Measurements from ENCODE around the gene MAPKAP1.

Gene MAPKAP1

DNA sequence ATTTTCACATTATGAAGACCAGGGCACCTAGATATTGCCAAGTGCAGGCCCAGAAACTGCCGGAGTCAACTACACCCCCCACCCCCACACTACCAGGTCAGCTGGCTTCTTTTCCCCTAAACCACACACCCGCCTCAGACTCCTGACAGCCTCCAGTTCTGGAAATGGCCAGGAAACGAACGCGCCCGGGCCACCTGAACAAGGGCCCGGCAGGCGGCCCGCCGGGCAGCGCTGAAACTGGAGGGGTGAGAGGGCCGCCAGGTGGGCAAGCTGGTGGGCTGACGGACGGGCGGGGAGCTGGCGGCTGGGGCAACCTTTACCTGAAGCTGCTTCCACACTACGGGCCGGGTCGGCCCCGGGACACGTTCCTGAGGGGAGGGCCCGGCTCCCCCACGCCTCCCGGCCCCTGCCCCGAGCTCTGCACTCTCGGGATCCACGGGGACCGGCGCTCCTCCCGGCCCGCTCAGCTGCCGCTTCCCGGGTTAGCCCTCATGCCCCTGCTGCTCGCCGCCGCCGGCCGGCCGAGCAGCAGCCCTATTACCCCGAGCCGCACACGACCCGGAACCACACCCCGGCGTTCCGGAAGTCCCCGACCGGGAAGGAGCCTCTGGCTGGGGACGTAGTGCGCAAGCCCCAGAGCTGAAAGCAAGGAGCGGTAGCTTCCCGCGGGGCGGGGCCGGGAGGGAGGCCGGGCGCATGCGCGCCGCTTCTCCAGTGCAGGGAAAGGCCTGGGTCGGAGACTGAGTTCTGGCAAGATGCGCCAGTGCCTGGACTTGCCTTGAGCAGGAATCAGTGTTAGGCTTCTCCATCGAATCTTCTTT lies at the start of gene MAPKAP1:
Gene MAPKAP1 (minus strand): TSS at position 558 of the 821 bp plus-strand sequence. CDS start 34,634 bp downstream, outside the sequence.
- DNase-seq (ENCODE audit: low spot score) = peak; percentile 98

DNA sequence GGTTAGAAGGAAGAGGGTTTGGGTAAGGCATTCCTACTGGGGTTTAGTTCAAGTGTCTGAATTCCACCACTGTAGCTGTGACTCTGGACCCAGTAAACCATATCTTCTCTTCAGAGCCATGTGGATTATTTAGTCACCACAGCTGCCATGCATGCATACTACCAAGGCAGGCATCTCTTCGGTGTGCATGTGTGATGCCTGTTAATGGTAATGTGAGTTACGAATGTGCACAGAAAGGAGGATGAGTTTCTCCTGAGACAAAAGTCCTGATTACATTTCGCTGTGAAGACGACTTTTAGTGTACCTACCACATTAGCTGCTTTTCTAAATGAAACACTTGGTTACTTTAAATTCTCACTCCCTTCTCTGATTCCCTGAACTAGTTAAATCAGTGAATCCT lies 49.5 kb upstream of the MAPKAP1 start:
- DNase-seq (ENCODE audit: low spot score) = no peak

DNA sequence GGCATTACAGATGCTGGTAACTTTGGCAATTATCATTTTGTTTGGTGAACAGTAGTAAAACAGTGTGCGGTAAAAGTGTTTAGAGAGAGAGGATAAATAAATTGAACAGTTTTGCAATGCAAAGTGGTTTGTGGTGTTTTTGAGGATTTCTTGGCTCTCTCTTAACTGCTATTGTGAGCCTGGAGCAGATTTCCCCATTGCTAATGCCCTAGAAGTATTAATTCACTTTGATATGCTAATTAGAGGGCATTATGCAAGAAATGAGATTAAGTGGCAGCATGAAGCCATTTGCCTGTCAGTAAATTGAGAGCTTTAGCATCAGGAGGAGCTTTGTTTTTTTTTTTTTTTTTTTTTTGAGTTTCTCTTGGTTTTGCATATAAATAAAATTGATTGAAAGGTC lies 48.3 kb upstream of the MAPKAP1 start:
- DNase-seq (ENCODE audit: low spot score) = no peak

DNA sequence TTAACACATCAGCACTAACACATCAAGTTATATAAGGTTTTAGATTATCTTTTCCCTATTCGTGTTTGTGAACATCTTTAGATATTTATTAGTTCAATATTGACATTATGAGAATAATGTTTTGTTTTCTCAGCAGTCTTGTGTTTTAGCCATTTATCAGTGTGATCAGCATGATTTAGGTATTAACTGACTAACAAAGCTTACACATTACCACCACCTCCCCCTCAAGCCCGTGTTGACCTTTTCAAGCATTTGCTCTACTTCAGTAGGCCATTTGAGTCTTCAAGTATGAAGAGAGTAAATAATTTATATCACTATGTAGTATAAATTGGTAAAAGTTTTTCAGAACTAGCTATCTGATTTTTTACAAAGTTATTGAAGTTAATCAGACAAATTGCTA lies 47.1 kb upstream of the MAPKAP1 start:
- no peak for DNase-seq (ENCODE audit: low spot score)

DNA sequence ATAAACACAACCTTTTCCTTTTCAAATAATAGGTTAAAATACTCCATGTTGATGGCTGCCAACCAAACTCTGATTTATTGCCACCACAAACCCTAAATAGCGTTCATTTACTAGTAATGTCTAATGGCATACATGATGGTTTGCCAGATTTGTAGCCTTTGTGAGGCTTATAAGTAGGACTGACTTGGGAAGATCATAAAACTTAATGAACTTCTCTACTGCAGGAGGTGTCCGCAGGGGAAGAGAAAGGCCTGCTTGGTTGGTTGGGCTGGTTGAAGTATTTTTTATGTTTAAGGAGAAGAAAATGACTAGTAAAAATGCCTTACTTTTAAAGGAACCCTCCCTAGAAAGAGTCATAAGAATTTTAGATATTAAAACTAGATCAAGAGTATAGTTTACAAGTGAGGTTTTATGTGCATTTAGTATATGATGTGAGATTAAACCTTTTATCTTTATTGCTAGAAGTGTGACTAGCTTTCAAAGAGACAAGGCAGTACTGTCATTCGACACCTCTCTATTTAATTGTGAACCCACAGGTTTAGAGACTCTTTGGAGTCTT lies 45.1 kb upstream of the MAPKAP1 start:
- DNase-seq (ENCODE audit: low spot score) = no peak

DNA sequence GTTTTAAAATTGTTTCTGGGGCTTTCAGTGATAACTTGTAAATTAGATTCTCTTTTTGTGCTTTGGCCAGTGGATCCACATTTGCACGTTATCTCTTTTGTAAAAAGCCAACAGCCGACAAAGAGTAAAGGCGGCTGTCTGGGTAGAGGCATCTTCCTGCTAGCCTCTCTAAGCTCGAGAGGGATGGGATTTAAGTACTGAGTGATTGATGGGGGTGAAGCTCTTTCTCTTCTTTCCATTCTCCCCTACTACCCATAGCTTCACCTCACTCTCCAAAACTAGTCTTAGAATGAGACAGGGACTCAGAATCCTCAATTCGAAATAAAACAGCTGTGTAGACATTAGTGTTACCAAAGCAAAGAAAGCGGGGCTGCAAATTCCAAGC lies 43.6 kb upstream of the MAPKAP1 start:
- DNase-seq (ENCODE audit: low spot score) = peak; percentile 12

DNA sequence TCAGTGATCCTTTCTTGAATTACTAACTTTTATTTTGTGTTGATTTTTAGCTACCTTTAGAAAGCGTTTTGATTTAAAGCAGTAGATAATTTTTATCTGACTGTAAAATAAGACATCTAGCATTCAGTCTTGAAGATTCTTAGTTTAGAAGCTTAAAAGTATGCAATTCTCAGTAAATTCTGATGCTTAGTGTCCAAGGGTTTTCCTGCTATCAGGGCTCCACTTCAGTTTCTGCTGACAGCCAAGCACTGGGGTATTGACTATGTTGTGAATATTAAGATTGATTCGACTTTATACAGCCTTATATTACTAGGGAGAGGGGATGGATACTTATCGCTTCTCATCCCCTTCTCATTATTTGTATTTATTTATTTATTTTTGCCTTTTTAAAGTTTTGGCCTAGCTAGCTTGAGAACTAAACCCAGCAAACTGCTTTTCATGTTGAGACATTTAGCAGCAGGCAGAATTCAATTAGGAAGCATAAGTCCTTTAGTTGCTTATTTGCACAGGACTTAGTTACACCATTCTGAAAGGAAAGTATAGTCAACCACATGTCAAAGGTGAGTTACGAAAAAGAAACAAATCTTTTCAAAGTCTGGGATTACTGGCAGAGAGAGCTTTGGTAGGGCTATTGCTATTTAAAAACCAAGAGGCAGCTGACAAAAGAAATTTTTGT lies 43.1 kb upstream of the MAPKAP1 start:
- DNase-seq (ENCODE audit: low spot score) = peak; percentile 29

DNA sequence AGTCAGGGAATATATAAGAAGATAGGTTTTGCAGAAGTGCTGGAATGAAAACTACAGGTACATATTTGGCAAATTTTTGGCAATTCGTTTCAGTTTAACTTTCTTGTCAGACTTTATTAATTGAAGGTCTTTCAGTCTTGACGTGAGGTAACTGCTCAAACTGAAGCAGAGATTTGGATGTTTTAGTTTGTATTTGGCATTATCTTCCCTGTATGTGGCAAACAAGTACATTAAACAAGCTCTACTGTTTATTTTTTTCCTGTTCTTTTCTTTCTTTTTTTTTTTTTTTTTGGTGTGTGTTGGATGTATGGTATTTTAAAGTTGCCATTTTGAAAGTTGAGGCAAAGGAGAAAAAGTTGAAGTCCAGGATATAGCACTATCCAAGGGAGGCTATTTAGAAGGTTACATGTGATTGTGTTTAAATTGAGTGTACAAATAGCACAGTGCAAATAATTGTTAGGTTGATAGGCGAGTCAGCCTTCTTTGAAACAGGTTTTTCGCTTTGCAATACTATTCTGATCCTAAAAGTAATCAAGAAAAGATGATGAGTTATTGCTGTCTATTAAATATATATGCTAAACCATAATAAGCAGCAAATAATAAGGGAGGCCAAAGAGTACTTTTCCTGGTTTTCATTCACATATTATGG lies 42.4 kb upstream of the MAPKAP1 start:
- DNase-seq (ENCODE audit: low spot score) = no peak

DNA sequence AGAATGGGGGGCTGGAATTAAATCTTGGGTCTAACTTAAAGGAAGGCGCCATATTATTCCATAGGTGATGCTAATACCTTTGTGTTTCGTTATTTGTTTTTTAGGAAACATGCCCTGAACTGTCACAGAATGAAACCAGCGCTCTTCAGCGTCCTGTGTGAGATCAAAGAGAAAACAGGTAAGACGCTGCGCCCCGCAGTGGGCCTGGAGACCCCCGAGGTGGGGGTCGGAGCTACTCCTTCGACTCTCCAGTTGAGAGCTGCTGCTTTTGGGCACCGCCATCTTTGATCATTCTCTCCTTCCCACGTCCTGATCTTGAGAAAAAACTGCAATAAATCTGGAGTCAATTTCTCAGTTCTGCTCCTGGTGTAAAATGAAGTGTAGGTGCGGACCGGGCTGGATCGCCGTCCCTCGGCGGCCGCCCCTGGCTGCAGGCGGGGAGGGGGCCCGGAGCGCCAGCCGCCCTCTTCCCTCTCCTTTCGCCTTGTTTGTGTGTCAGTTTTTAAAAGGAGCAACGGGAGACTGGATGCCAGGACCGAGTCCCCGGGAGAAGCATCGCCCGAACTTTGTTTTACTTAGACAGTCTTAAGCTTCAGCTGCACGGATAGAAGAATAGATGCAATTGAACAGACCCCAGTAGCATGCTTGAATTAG lies 41.6 kb upstream of the MAPKAP1 start:
- DNase-seq (ENCODE audit: low spot score) = peak; percentile 19

DNA sequence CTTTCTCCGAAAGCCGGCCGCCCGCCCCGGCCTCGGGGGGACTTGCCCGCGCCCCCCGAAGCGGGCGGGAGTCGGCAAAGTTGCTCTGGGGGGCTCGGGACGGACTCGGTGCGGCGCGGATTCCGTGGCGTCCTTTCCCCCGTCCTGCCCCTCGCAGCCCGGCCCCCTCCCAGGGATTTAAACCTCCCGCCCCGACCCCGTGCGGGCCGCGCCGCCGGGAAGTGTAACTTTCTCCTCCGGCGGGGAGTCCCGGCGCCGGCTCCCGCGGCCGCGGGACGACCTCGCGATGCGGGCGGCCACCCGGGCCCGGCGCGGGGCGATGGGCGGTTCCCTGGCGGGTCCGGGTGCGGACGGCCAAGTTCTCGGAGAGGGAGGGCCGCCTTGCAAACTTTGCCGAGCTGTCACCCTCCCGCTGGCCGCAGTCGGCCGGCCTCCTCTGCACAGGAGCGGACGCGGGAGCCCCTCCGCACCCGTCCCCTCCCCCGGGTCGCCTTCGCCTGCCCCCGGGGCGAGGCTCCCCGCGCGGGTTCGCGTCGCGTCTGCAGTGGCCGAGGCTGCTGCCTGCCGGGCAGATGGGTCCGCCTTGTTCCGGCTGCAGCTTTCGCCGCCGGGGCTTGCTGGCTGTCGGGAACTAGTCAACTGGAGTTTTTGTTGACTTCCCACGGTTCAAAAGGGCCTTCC lies 40.9 kb upstream of the MAPKAP1 start:
- peak; percentile 64 for DNase-seq (ENCODE audit: low spot score)

DNA sequence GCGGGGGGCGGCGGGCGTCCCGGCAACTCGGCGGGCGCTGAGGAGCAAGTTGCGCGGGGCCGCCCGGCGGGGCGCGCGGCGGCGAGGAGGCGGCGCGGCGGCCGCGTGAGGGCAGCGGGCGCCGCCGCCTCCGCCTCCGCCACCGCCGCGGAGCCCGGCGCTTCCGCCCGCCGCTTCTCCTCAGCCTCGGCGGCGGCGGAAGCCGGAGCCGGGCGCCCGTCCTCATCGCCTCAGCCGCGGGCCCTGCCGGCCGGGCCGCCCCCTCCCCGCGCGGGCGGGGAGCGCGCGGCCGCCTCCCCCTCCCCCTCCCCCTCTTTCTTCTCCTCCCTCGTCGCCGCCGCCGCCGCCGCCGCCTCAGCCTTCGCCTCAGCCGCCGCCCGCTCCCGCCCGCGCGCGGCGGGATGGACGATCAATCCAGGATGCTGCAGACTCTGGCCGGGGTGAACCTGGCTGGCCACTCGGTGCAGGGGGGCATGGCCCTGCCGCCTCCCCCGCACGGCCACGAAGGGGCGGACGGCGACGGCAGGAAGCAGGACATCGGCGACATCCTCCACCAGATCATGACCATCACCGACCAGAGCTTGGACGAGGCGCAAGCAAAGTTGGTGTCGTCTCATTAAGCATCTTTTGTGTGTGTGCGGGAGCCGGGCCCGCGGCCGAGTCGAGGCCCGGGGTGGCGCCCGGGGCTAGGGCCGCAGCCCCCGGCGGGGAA lies 40.2 kb upstream of the MAPKAP1 start, which contains the start of gene PBX3:
Gene PBX3 (plus strand): TSS at position 321 of the 712 bp plus-strand sequence.
- peak; percentile 68 for DNase-seq (ENCODE audit: low spot score)

DNA sequence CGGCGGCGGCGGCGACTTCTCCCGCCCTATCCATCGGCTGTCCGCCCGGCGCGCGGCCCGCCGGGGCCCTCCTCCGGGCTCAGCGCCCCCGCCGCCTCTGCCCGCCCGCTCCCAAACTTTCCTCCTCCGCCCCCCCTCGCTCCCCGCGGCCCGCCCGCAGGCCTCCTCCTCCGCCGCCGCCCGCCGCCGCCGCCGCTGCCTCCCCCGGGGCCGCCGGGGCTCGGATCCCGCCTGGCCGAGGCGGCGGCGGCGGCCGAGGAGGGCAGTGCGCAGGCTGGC lies 39.7 kb upstream of the MAPKAP1 start:
- no peak for DNase-seq (ENCODE audit: low spot score)

DNA sequence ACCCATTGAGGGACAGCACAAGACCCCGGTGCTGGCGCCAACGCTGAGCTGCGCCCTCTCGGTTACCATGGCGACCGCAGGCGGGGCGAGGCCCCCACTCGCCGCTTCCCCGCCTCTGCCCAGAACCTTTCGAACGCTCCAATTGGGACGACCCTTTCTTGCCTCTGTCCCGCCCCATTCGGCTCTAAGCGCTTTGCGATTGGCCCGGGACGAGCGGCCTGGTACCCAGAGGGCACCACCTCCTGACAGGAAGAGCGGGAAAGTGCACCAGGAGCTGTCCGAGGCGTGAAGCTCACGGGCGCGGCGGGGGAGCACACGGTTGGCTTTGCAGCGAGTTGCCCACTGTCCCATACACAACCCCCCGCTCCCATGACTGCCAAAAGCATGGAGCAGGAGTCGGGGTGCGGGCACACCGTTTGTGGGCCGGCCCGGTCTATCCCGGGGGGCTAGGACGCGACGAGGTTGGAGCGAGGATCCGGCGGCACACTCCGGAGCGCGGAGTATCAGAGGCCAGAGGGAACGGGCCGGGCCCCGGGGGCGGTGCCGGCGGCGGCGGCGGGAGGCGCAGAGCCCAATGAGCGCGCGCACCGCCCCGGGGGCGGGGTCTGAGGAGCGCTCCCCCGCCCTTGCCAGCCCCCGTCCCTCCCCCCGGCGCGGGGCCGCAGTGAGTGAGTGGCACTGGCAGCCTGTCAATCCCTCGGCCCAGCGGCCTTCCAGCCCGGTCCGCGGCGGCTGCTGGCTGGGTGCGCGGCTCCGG lies 39.2 kb upstream of the MAPKAP1 start:
- DNase-seq (ENCODE audit: low spot score) = peak; percentile 93

DNA sequence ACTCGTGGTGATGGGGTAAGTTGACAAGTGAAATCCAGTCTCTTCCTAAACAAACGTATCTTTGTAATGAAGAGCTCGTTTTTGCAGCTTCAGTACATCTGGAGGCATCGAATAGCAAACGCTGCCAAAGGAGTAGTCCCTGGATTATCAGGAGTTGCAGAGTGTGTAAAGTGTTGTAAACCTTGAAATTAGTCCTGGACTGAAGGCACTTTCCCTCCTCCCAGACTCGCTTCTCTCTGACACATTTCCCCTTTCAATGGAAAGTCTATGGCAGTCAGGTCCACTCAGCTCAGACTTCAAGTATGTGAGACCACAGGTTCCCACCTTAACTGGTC lies 38.6 kb upstream of the MAPKAP1 start:
- no peak for DNase-seq (ENCODE audit: low spot score)

DNA sequence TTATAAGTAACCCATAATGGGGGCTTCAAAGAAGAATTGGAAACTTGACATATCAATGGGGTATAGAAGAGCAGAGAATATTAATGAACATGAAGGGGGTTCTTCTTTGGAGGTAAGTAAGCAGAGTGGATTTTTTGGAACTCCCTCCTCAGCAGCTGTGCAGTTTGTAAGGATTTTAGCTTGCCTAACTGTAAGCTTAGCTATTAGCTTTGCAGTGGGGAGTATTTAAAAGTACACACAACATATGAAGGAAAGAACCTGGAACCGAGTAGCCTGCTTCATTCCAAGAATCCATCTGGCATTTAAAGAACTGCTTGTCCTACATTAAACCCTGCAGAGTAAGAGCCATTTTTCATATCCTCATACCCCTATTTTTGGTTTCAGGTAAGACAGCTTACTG lies 38.0 kb upstream of the MAPKAP1 start:
- no peak for DNase-seq (ENCODE audit: low spot score)

DNA sequence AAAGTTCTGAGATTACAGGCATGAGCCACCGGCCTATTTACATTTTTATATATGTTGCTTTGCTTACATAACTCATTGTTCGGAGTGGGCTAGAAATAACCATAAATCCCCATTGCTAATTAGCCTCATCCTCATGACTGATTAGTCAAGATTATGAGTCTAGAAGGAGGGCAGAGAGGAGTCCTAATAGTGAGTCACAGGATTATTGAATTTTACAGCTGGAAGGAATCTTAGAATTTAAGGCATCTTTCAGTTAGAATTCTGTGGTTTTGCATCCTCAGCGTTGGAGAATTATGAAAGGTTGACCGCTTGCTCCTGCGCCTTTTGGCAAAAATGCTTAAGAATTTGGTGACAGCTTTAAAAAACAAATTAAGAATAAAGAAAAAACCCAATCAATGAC lies 37.6 kb upstream of the MAPKAP1 start:
- DNase-seq (ENCODE audit: low spot score) = peak; percentile 59

DNA sequence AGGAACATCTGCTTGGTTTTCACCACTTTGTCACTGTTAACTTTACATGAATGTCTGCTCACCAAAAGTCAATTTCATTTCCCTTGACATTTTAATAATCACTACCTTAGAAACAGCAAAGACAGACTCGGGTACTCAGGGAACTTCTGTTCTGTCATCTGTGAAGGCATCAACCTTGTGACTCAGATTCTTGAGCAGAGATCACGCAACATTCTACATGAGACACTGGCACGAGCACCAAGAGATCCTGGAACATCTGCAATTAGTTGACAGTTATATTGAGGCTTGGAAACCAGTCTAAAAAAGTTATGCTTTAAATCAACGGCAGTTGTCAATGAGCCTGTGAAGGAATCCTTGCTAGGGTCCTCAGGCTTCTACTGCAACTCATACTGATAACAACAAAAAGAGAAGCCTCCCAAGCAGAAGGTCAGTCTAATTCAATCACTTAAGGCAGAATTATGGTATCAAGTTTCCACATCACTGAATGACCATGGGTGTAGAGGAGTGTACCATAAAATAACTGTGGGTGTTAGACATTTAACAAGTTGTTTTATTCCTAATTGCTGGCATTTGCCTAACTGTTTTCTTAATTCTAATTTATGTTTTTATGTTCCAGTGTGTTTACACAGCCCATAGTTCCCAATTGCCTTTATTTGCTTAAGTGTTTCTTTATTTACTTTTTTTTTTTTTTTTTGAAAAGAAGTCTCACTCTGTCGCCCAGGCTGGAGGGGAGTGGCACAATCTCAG lies 36.8 kb upstream of the MAPKAP1 start:
- DNase-seq (ENCODE audit: low spot score) = no peak

DNA sequence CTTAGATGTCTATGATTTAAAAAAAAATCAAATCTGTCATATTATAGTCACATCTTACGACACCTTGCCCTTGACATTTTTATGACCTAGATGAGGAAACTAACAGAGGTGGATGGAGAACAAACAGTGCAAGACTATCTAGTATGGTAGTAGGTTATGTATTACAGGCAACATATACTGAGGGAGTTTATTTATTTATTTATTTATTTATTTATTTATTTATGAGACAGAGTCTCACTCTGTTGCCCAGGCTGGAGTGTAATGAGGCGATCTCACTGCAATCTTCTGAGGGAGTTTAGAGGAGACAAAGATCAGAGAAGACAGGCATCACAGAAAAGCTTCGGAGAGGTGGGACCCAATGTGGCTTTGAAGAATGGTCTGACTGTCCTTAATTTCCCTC lies 35.6 kb upstream of the MAPKAP1 start:
- DNase-seq (ENCODE audit: low spot score) = no peak

DNA sequence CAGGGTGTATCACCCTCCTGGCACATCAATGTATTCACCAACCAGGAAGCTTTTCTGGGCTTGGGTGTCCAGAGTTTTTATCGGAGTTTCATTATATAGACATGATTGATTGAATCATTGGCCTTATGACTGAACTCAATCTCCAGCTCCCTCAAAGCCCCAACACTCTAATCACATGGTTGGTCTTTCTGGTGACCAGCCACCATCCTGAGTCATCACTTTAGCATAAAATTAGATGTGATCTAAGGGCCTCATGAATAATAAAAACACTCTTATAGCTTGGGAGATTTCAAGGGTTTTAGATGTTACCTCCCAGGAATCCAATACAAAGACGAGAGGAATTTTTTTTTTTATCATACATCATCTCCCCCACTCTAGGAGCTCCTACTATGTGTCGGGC lies 32.4 kb upstream of the MAPKAP1 start:
- no peak for DNase-seq (ENCODE audit: low spot score)

DNA sequence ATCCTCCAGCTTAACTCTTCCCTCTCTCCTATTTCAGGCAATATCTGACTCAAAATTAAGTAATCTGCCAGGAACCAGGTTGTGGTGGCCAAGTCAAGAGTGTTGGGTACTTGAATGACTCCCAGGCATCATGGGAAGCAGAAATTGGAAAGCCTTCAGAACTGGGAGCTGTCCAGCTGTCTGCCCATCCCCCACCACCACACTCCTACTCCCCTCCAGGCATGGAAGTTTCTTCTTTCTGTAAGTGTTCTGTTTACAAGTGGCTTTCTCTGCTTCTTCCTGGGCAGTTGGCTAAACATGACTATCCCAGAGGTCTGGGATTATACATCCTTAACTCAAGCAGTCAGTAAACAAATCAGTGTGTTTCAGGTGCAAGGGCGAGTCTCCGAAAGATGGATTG lies 25.6 kb upstream of the MAPKAP1 start:
- DNase-seq (ENCODE audit: low spot score) = no peak
